IMR-90 (cell line): ENCODE data around the gene LSM12. TPM values are rescaled to one million over a fixed set of nuclear protein-coding genes. Genes with fewer than 3 reads are reported as not detected.

Experiments
- ATAC-seq: fragments of 200-7000 bp; cut with Tn5 transposase; 2 replicates; pipeline ENCODE4 v1.9.1; 2020; ENCODE audit warnings: low read depth, mild to moderate bottlenecking, moderate library complexity
- BruUV-seq: library from RNA; stranded (reverse); fragments of 400-500 nt; replicated peaks from 2 replicates; lab custom pipeline; 2021; lab: Mats Ljungman, UMichigan
- CTCF ChIA-PET: fragments of 300-600 bp; formaldehyde crosslinking; extraction: SDS; loops from one replicate; lab custom pipeline; 2021; ENCODE audit warnings: antibody characterized with exemption; lab: Yijun Ruan, JAX
- POLR2A ChIA-PET: fragments of 300-600 bp; sonication (Branson Sonifier 250); formaldehyde crosslinking; loops from one replicate; lab custom pipeline; 2022; ENCODE audit warnings: antibody characterized with exemption; ENCODE audit not compliant: unreplicated experiment; lab: Charles Lee
- DNase-seq: peaks from one replicate; pipeline ENCODE4 v3.0.0; 2013
- H2AFZ ChIP-seq: replicated peaks from 2 replicates; pipeline ENCODE3; 2013; ENCODE audit warnings: low read length, mild to moderate bottlenecking; ENCODE audit not compliant: poor library complexity
- H2AK5ac ChIP-seq: 2 replicates; pipeline ENCODE4 v1.6.1; 2013; ENCODE audit warnings: low read depth, low read length, inconsistent platforms
- H2AK9ac ChIP-seq: replicated peaks from 2 replicates; pipeline ENCODE3; 2013; ENCODE audit warnings: mild to moderate bottlenecking, low read depth, low read length, moderate library complexity; ENCODE audit not compliant: poor library complexity
- H2BK120ac ChIP-seq: 2 replicates; pipeline ENCODE4 v1.6.1; 2013; ENCODE audit warnings: low read depth, low read length, inconsistent platforms
- H2BK15ac ChIP-seq: 3 replicates; pipeline ENCODE4 v1.6.1; 2013; ENCODE audit warnings: low read depth, low read length, inconsistent platforms
- H2BK20ac ChIP-seq: 2 replicates; pipeline ENCODE4 v1.6.1; 2013; ENCODE audit warnings: low read depth, mild to moderate bottlenecking, inconsistent platforms, low read length, moderate library complexity
- H2BK5ac ChIP-seq: 2 replicates; pipeline ENCODE4 v1.6.1; 2013; ENCODE audit warnings: mild to moderate bottlenecking, low read depth, low read length, inconsistent platforms; ENCODE audit not compliant: poor library complexity, severe bottlenecking
- H3K14ac ChIP-seq: replicated peaks from 2 replicates; pipeline ENCODE4 v1.6.1; 2013; ENCODE audit warnings: low read depth, low read length, inconsistent platforms
- H3K18ac ChIP-seq: 2 replicates; pipeline ENCODE4 v1.6.1; 2013; ENCODE audit warnings: low read depth, low read length, control low read depth
- H3K23ac ChIP-seq: 2 replicates; pipeline ENCODE4 v1.6.1; 2013; ENCODE audit warnings: low read depth, low read length, inconsistent platforms
- H3K27ac ChIP-seq: 2 replicates; pipeline ENCODE4 v1.5.1; 2013; ENCODE audit warnings: mild to moderate bottlenecking, control low read depth, low read length; ENCODE audit not compliant: insufficient read depth
- H3K27me3 ChIP-seq: 2 replicates; pipeline ENCODE4 v1.6.1; 2013; ENCODE audit warnings: low read length; ENCODE audit not compliant: control insufficient read depth, insufficient read depth
- H3K36me3 ChIP-seq: 2 replicates; pipeline ENCODE4 v1.6.1; 2013; ENCODE audit warnings: low read length, mixed read lengths; ENCODE audit not compliant: control insufficient read depth, insufficient read depth
- H3K4ac ChIP-seq: 2 replicates; pipeline ENCODE4 v1.6.1; 2013; ENCODE audit warnings: low read depth, low read length, inconsistent platforms
- H3K4me1 ChIP-seq: 2 replicates; pipeline ENCODE4 v1.6.1; 2013; ENCODE audit warnings: low read length, mixed read lengths; ENCODE audit not compliant: control insufficient read depth, insufficient read depth
- H3K4me2 ChIP-seq: 2 replicates; pipeline ENCODE4 v1.6.1; 2013; ENCODE audit warnings: low read depth, mild to moderate bottlenecking, control low read depth, low read length, moderate library complexity
- H3K4me3 ChIP-seq: 2 replicates; pipeline ENCODE4 v1.5.1; 2013; ENCODE audit warnings: low read depth, mild to moderate bottlenecking, control low read depth, low read length, moderate library complexity; ENCODE audit not compliant: insufficient read depth
- H3K56ac ChIP-seq: 2 replicates; pipeline ENCODE4 v1.6.1; 2013; ENCODE audit warnings: low read length, inconsistent platforms; ENCODE audit not compliant: insufficient read depth; ENCODE audit errors: extremely low read depth
- H3K79me1 ChIP-seq, 2 experiments: 2 replicates each; pipeline ENCODE4 v1.6.1; 2013; ENCODE audit warnings: low read length in 2 of 2, inconsistent platforms in 1 of 2, low read depth in 1 of 2
- H3K9ac ChIP-seq: 2 replicates; pipeline ENCODE4 v1.6.1; 2013; ENCODE audit warnings: low read depth, low read length, control low read depth
- H3K9me1 ChIP-seq: 2 replicates; pipeline ENCODE4 v1.6.1; 2013; ENCODE audit warnings: low read length, inconsistent platforms; ENCODE audit not compliant: insufficient read depth
- H3K9me3 ChIP-seq: 2 replicates; pipeline ENCODE4 v1.6.1; 2013; ENCODE audit warnings: low read length; ENCODE audit not compliant: control insufficient read depth, insufficient read depth
- H4K20me1 ChIP-seq: 2 replicates; pipeline ENCODE4 v1.6.1; 2013; ENCODE audit warnings: low read length, inconsistent platforms; ENCODE audit not compliant: insufficient read depth
- H4K5ac ChIP-seq: 2 replicates; pipeline ENCODE4 v1.6.1; 2013; ENCODE audit warnings: mild to moderate bottlenecking, low read depth, low read length, control low read depth
- H4K8ac ChIP-seq, 2 experiments: 2 replicates each; pipeline ENCODE4 v1.6.1; 2013; ENCODE audit warnings: low read depth in 2 of 2, low read length in 2 of 2, control low read depth in 1 of 2, inconsistent platforms in 1 of 2
- H4K91ac ChIP-seq: 2 replicates; pipeline ENCODE4 v1.6.1; 2013; ENCODE audit warnings: low read depth, low read length, inconsistent platforms; ENCODE audit not compliant: insufficient read depth
- BHLHE40 ChIP-seq: fragments of 150-350 bp; IDR thresholded peaks from 2 replicates; pipeline ENCODE4 v1.6.1; 2016; ENCODE audit warnings: mild to moderate bottlenecking, low read depth, low read length
- CEBPB ChIP-seq: IDR thresholded peaks from 2 replicates; pipeline ENCODE4 v1.6.1; 2012; ENCODE audit warnings: low read depth, low read length, improper control_type of control experiment
- CHD1 ChIP-seq: IDR thresholded peaks from 2 replicates; pipeline ENCODE4 v1.6.1; 2012; ENCODE audit warnings: low read depth, low read length, improper control_type of control experiment
- ELK1 ChIP-seq: fragments of 150-350 bp; IDR thresholded peaks from 2 replicates; pipeline ENCODE4 v1.6.1; 2016; ENCODE audit warnings: low read depth, mild to moderate bottlenecking, low read length, moderate library complexity, borderline replicate concordance
- FOS ChIP-seq: fragments of 150-350 bp; IDR thresholded peaks from 2 replicates; pipeline ENCODE4 v1.6.1; 2016; ENCODE audit warnings: low read depth, low read length
- MAFK ChIP-seq: IDR thresholded peaks from 2 replicates; pipeline ENCODE4 v1.6.1; 2012; ENCODE audit warnings: low read depth, low read length, improper control_type of control experiment
- MAZ ChIP-seq: IDR thresholded peaks from 2 replicates; pipeline ENCODE4 v1.6.1; 2012; ENCODE audit warnings: low read depth, mild to moderate bottlenecking, low read length, improper control_type of control experiment, moderate library complexity, borderline replicate concordance
- MXI1 ChIP-seq: IDR thresholded peaks from 2 replicates; pipeline ENCODE4 v1.6.1; 2012; ENCODE audit warnings: low read depth, mild to moderate bottlenecking, low read length, moderate library complexity, borderline replicate concordance
- NFE2L2 ChIP-seq: fragments of 150-350 bp; IDR thresholded peaks from 2 replicates; pipeline ENCODE4 v1.6.1; 2016; ENCODE audit warnings: low read depth, mild to moderate bottlenecking, low read length
- POLR2A ChIP-seq: IDR thresholded peaks from 2 replicates; pipeline ENCODE4 v1.6.1; 2012; ENCODE audit warnings: mild to moderate bottlenecking, low read depth, low read length
- RAD21 ChIP-seq: IDR thresholded peaks from 2 replicates; pipeline ENCODE4 v1.6.1; 2012; ENCODE audit warnings: low read length, improper control_type of control experiment
- RCOR1 ChIP-seq: IDR thresholded peaks from 2 replicates; pipeline ENCODE4 v1.6.1; 2012; ENCODE audit warnings: mild to moderate bottlenecking, low read length, improper control_type of control experiment; ENCODE audit not compliant: insufficient replicate concordance
- SMC3 ChIP-seq: fragments of 150-350 bp; IDR thresholded peaks from 2 replicates; pipeline ENCODE4 v1.6.1; 2016; ENCODE audit warnings: low read depth, mild to moderate bottlenecking, antibody characterized with exemption, low read length, moderate library complexity
- WGBS, 2 experiments: methylation state at CpG; one replicate each; pipeline versions ENCODE4 v1.1.5 to v1.1.7; 2013; ENCODE audit warnings: missing lambda C conversion rate in 2 of 2; ENCODE audit not compliant: insufficient read length in 1 of 2; ENCODE audit errors: extremely low coverage in 2 of 2; 5-methylcytosine and 5-hydroxymethylcytosine counted together
- dilution Hi-C: fragments of 300-500 bp; cut with HindIII; formaldehyde crosslinking; loops from one replicate; pipeline ENCODE4 v1.14.3; 2018; ENCODE audit warnings: low sequenced_read_pairs; ENCODE audit not compliant: unreplicated experiment
- in situ Hi-C: fragments of 300-500 bp; cut with MboI; formaldehyde crosslinking; loops from 3 replicates; pipeline ENCODE4 v1.14.3; 2019; ENCODE audit warnings: low sequenced_read_pairs, inconsistent platforms, mixed read lengths
- intact Hi-C: fragments of 100-400 bp; cut with micrococcal nuclease; formaldehyde crosslinking; loops from 2 replicates; pipeline ENCODE4 v1.10.0; 2022
- polyA plus RNA-seq, 3 experiments: library from polyadenylated mRNA; depleted of rRNA; stranded (reverse); fragments of >200 nt; gene quantifications; 2 replicates each; pipeline ENCODE4 v1.2.3, GENCODE V29; 2012; ENCODE audit warnings: low replicate concordance in 1 of 3
- total RNA-seq: library from RNA; depleted of rRNA; stranded (reverse); fragments of >200 nt; gene quantifications from 2 replicates; pipeline ENCODE4 v1.2.3, GENCODE V29; 2012
- TF ChIP-seq, protein P1 (sequence below): fragments of 150-350 bp; IDR thresholded peaks from 2 replicates; pipeline ENCODE4 v1.6.1; 2017; ENCODE audit warnings: mild to moderate bottlenecking, antibody characterized with exemption, low read length, low read depth

The LSM12 gene
- total and polyA plus RNA-seq, 2 of the 4 experiments (the other 2 are of a cell fraction): 38.0 to 41.0 TPM

DNA sequence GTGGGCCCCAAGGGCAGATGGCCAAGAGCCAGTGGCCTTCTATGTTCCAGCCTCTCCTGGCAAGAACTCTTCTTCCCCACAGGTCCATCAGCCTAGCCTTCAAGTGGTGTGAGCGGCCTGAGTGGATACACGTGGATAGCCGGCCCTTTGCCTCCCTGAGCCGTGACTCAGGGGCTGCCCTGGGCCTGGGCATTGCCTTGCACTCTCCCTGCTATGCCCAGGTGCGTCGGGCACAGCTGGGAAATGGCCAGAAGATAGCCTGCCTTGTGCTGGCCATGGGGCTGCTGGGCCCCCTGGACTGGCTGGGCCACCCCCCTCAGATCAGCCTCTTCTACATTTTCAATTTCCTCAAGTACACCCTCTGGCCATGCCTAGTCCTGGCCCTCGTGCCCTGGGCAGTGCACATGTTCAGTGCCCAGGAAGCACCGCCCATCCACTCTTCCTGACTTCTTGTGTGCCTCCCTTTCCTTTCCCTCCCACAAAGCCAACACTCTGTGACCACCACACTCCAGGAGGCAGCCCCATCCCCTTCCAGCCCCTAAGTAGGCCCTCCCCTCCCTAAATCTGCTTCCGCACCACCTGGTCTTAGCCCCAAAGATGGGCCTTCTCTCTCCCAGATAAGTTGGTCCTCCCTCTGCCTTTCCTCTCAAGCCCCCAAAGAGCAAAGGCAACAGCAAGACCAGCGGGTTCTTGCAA lies 9.3 kb upstream of the LSM12 start (continued):
- no peak for TF ChIP-seq BHLHE40

DNA sequence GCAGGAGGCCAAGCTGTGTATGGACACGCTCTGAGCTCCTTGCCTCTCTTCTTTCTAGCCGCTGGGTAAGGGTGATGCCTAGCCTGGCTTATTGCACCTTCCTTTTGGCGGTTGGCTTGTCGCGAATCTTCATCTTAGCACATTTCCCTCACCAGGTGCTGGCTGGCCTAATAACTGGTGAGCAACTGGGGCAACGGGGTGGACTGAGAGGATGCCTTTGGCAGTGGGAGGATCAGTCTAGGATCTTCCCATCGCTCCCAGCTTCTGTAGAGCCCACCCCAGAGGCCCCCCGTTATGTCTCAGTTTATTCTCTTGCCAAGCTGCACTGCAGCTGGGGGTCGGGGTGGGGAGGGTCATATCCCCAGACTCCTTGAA lies 8.4 kb upstream of the LSM12 start:
- DNase-seq: no peak
- no peak overlapping the region for H4K5ac ChIP-seq
- no peak overlapping the region for H2BK120ac ChIP-seq
- no peak overlapping the region for H2BK20ac ChIP-seq
- H2AFZ ChIP-seq: no peak overlapping the region
- peaks cover 23% of the 10 kb centered on the region for H3K4me1 ChIP-seq
- no peak overlapping the region for H2AK5ac ChIP-seq
- BruUV-seq: no TSS peak
- H3K27me3 ChIP-seq: no peaks in the 10 kb centered on the region
- H3K4me2 ChIP-seq: no peak overlapping the region
- peaks cover 16 to 68% of the 10 kb centered on the region in 2 experiments; a peak in 3 of 4 replicates for H3K79me1 ChIP-seq
- ATAC-seq: no peak
- H3K4me3 ChIP-seq: no peak overlapping the region
- no peak overlapping the region for H3K4ac ChIP-seq
- H2AK9ac ChIP-seq: no peak overlapping the region
- H4K91ac ChIP-seq: no peak overlapping the region
- H4K8ac ChIP-seq: no peak overlapping the region
- no CpG with 5 or more reads among the region's 9 CpGs for WGBS, 2 experiments
- H3K9me1 ChIP-seq: peaks cover 5% of the 10 kb centered on the region
- no peaks in the 10 kb centered on the region for H3K9me3 ChIP-seq
- in situ Hi-C loops (no loop called here), intact Hi-C loops (no loop called here), dilution Hi-C loops (no loop called here)
- no peak overlapping the region for H3K14ac ChIP-seq
- H3K27ac ChIP-seq: no peak overlapping the region
- H3K56ac ChIP-seq: no peak overlapping the region
- no peak overlapping the region for H3K9ac ChIP-seq
- no peak overlapping the region for H2BK5ac ChIP-seq
- no peak overlapping the region for H3K18ac ChIP-seq
- H3K23ac ChIP-seq: no peak overlapping the region
- 0 out of 2 replicates have a peak, but pooled peaks cover 6% of the 10 kb centered on the region for H4K20me1 ChIP-seq
- ChIA-PET POLR2A (no interaction called here), CTCF (interaction anchor here (0.9 kb wide), 1 partner anchor 41 kb away, joined by 5 read pairs; no protein-coding TSS in a partner anchor)
- H2BK15ac ChIP-seq: no peak overlapping the region
- peaks cover 39% of the 10 kb centered on the region for H3K36me3 ChIP-seq
- TF ChIP-seq NFE2L2: no peak
- TF ChIP-seq, protein P1, sequence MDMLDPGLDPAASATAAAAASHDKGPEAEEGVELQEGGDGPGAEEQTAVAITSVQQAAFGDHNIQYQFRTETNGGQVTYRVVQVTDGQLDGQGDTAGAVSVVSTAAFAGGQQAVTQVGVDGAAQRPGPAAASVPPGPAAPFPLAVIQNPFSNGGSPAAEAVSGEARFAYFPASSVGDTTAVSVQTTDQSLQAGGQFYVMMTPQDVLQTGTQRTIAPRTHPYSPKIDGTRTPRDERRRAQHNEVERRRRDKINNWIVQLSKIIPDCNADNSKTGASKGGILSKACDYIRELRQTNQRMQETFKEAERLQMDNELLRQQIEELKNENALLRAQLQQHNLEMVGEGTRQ: no peak
- TF ChIP-seq MAFK: no peak
- no peak for TF ChIP-seq SMC3
- TF ChIP-seq CEBPB: no peak
- TF ChIP-seq BHLHE40: no peak
- no peak for TF ChIP-seq MAZ
- no peak for TF ChIP-seq RCOR1
- TF ChIP-seq FOS: no peak
- no peak for TF ChIP-seq CHD1
- no peak for TF ChIP-seq MXI1
- no peak for TF ChIP-seq ELK1
- TF ChIP-seq POLR2A: no peak
- no peak for TF ChIP-seq RAD21
